OCI-LY7 (cell line): ENCODE measurements around the gene SHF. TPM values are rescaled to one million over a fixed set of nuclear protein-coding genes. Genes with fewer than 3 reads are reported as not detected.

Source experiments
- BruUV-seq: library from RNA; stranded (reverse); fragments of 400-500 nt; replicated peaks from 2 replicates; lab custom pipeline; 2021; lab: Mats Ljungman, UMichigan
- CTCF ChIA-PET: fragments of 300-600 bp; sonication (Branson Sonifier 250); formaldehyde crosslinking; loops from one replicate; lab custom pipeline; 2022; ENCODE audit warnings: antibody characterized with exemption; ENCODE audit not compliant: unreplicated experiment; lab: Charles Lee
- POLR2A ChIA-PET: fragments of 300-600 bp; sonication (Branson Sonifier 250); formaldehyde crosslinking; loops from one replicate; lab custom pipeline; 2022; ENCODE audit warnings: antibody characterized with exemption; lab: Charles Lee
- DNase-seq: peaks from one replicate; pipeline ENCODE4 v3.0.0-alpha.2; 2015; ENCODE audit warnings: low spot score
- H2AFZ ChIP-seq: fragments of 200-600 bp; sonication (generic), shearing (Covaris generic); 2 replicates; pipeline ENCODE4 v1.6.1; 2014; ENCODE audit warnings: mild to moderate bottlenecking, antibody characterized with exemption, low read length, moderate library complexity
- H3K27ac ChIP-seq: fragments of 200-600 bp; sonication (generic); 2 replicates; pipeline ENCODE4 v1.5.1; 2014; ENCODE audit warnings: mixed run types, low read depth, mild to moderate bottlenecking, moderate library complexity, low read length, inconsistent platforms; ENCODE audit not compliant: poor library complexity, severe bottlenecking
- H3K36me3 ChIP-seq: fragments of 200-600 bp; sonication (generic); 2 replicates; pipeline ENCODE4 v1.6.1; 2014; ENCODE audit warnings: mild to moderate bottlenecking, antibody characterized with exemption, low read length, moderate library complexity, mixed read lengths; ENCODE audit not compliant: insufficient read depth
- H3K4me1 ChIP-seq: fragments of 200-600 bp; sonication (generic); 2 replicates; pipeline ENCODE4 v1.5.1; 2014; ENCODE audit warnings: mild to moderate bottlenecking, low read length; ENCODE audit not compliant: insufficient read depth, poor library complexity, severe bottlenecking
- H3K4me2 ChIP-seq: fragments of 200-600 bp; sonication (generic); 2 replicates; pipeline ENCODE4 v1.6.1; 2014; ENCODE audit warnings: mild to moderate bottlenecking, low read length
- H3K4me3 ChIP-seq: fragments of 200-600 bp; sonication (generic); 2 replicates; pipeline ENCODE4 v1.5.1; 2014; ENCODE audit warnings: mild to moderate bottlenecking, low read depth, low read length; ENCODE audit not compliant: poor library complexity, severe bottlenecking
- H3K79me2 ChIP-seq: fragments of 200-600 bp; sonication (generic); 2 replicates; pipeline ENCODE4 v1.6.1; 2016; ENCODE audit warnings: low read depth, mild to moderate bottlenecking, low read length, moderate library complexity, mixed read lengths; ENCODE audit not compliant: insufficient read depth
- H3K9me2 ChIP-seq: fragments of 200-600 bp; sonication (generic); 2 replicates; pipeline ENCODE4 v1.6.1; 2016; ENCODE audit warnings: mild to moderate bottlenecking, low read length, mixed read lengths; ENCODE audit not compliant: insufficient read depth
- H3K9me3 ChIP-seq: fragments of 200-600 bp; sonication (generic); 2 replicates; pipeline ENCODE4 v1.6.1; 2014; ENCODE audit warnings: mild to moderate bottlenecking, mixed run types, low read length, mixed read lengths
- H4K20me1 ChIP-seq: fragments of 200-600 bp; sonication (generic); 2 replicates; pipeline ENCODE4 v1.6.1; 2014; ENCODE audit warnings: mild to moderate bottlenecking, antibody characterized with exemption, low read length, moderate library complexity, mixed read lengths; ENCODE audit not compliant: insufficient read depth
- EZH2phosphoT487 ChIP-seq: fragments of 200-600 bp; sonication (generic); IDR thresholded peaks from 2 replicates; pipeline ENCODE4 v1.6.1; 2018; ENCODE audit warnings: low read depth, borderline replicate concordance, mild to moderate bottlenecking, mixed run types, antibody characterized with exemption, low read length, moderate library complexity, mixed read lengths
- intact Hi-C: fragments of 100-400 bp; cut with micrococcal nuclease; formaldehyde crosslinking; loops from one replicate; pipeline ENCODE4 v1.10.0; 2022; ENCODE audit not compliant: unreplicated experiment
- total RNA-seq, 2 experiments: library from RNA; depleted of rRNA in 1 of 2; stranded (reverse); fragments of >200 nt in 1 of 2; shearing (Covaris generic) in 1 of 2; gene quantifications; 2 replicates each; pipeline ENCODE4 v1.2.3, GENCODE V29; 2014 to 2022
- TF ChIP-seq, protein P1 (sequence below): fragments of 200-600 bp; sonication (generic); conservative IDR thresholded peaks from 2 replicates; pipeline ENCODE4 v1.5.1; 2014; ENCODE audit warnings: mild to moderate bottlenecking, antibody characterized with exemption, low read length, moderate library complexity, mixed read lengths

SHF gene
- total RNA-seq, 2 experiments from 2014 or later = 2.5 to 5.7 TPM

DNA sequence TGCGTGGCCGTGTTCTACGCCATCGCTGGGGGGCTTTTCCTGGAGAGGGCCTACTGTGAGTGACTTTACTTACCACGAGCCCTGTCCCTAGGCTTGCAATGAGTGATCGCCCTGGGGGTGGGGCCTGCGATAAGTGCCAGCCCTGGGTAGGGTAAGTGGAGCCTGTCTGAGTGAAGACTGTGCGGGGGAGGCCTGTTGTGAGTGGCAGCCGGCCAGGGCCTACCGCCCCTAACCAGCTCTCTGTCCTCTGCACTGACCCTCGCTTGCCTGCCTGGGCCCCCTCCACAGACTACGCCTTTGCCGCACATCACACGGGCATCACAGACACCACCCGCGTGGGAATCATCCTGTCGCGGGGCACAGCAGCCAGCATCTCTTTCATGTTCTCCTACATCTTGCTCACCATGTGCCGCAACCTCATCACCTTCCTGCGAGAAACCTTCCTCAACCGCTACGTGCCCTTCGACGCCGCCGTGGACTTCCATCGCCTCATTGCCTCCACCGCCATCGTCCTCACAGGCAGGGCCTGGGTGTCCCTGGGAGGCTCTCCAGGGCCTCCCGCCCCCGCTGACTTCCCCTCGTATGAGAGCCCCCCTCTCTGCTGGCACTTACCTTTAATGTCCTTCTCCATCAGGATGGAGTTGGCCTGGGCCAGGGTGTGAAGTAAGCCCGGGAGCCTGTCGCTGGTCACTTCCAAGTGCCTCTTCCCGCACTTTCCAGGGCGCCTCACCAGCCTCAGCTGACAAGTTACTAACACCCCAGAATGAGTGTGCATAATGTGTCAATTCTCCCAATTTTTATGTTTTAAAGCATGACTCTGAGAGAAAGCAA, 35.6 kb downstream of the SHF start:
- no peak overlapping the region for H2AFZ ChIP-seq

GRCh38 chr15:45150997-45151396, 36.8 kb downstream of the SHF start:
- no peaks in the 10 kb centered on the region for H3K4me1 ChIP-seq
- no peak overlapping the region for H3K27ac ChIP-seq
- H4K20me1 ChIP-seq = no peaks in the 10 kb centered on the region
- CTCF ChIA-PET = interaction anchor here (0.6 kb wide), 2 partner anchors 70 to 229 kb away, joined by 3 to 4 read pairs; no protein-coding TSS in a partner anchor
- no peak overlapping the region for H3K4me2 ChIP-seq
- no TSS peak for BruUV-seq
- POLR2A ChIA-PET = no interaction called here
- TF ChIP-seq, protein P1, sequence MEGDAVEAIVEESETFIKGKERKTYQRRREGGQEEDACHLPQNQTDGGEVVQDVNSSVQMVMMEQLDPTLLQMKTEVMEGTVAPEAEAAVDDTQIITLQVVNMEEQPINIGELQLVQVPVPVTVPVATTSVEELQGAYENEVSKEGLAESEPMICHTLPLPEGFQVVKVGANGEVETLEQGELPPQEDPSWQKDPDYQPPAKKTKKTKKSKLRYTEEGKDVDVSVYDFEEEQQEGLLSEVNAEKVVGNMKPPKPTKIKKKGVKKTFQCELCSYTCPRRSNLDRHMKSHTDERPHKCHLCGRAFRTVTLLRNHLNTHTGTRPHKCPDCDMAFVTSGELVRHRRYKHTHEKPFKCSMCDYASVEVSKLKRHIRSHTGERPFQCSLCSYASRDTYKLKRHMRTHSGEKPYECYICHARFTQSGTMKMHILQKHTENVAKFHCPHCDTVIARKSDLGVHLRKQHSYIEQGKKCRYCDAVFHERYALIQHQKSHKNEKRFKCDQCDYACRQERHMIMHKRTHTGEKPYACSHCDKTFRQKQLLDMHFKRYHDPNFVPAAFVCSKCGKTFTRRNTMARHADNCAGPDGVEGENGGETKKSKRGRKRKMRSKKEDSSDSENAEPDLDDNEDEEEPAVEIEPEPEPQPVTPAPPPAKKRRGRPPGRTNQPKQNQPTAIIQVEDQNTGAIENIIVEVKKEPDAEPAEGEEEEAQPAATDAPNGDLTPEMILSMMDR = no peak
- no peak for TF ChIP-seq EZH2phosphoT487
- H3K9me2 ChIP-seq = no peaks in the 10 kb centered on the region
- H3K9me3 ChIP-seq = no peaks in the 10 kb centered on the region
- intact Hi-C loops = no loop called here
- no peaks in the 10 kb centered on the region for H3K36me3 ChIP-seq
- H2AFZ ChIP-seq = no peak overlapping the region
- H3K79me2 ChIP-seq = no peaks in the 10 kb centered on the region
- H3K4me3 ChIP-seq = no peak overlapping the region
- DNase-seq = no peak

More for the DNA sequence above, 35.6 kb downstream of the SHF start:
- Histone ChIP-seq H3K36me3 (no peaks in the 10 kb centered on the region), H3K4me2 (no peak overlapping the region), H4K20me1 (no peaks in the 10 kb centered on the region), H3K4me3 (no peak overlapping the region), H3K9me3 (no peaks in the 10 kb centered on the region), H3K4me1 (no peaks in the 10 kb centered on the region), H3K9me2 (no peaks in the 10 kb centered on the region), H3K79me2 (no peaks in the 10 kb centered on the region), H3K27ac (no peak overlapping the region)
- BruUV-seq = no TSS peak
- intact Hi-C loops = no loop called here
- no peak for DNase-seq
- CTCF ChIA-PET = no interaction called here
- POLR2A ChIA-PET = interaction anchor here (0.6 to 0.7 kb wide), 2 partner anchors 42 to 186 kb away, joined by 3 to 6 read pairs; no protein-coding TSS in a partner anchor
- TF ChIP-seq, protein P1 = no peak

- ChIA-PET CTCF (interaction anchor here (0.6 kb wide), 2 partner anchors 70 to 230 kb away, joined by 3 to 4 read pairs; no protein-coding TSS in a partner anchor), POLR2A (interaction anchor here (0.8 to 1.0 kb wide), 2 partner anchors 8 to 11 kb away, joined by 3 to 4 read pairs; no protein-coding TSS in a partner anchor)
- H3K9me2 ChIP-seq = no peaks in the 10 kb centered on the region
- intact Hi-C loops = no loop called here
- H4K20me1 ChIP-seq = no peaks in the 10 kb centered on the region
- no peaks in the 10 kb centered on the region for H3K36me3 ChIP-seq
- H2AFZ ChIP-seq = no peak overlapping the region
- DNase-seq = no peak
- no peaks in the 10 kb centered on the region for H3K4me1 ChIP-seq
- no peaks in the 10 kb centered on the region for H3K9me3 ChIP-seq
- BruUV-seq = no TSS peak
- no peaks in the 10 kb centered on the region for H3K79me2 ChIP-seq
- H3K27ac ChIP-seq = no peak overlapping the region
- TF ChIP-seq, protein P1 = no peak
- no peak for TF ChIP-seq EZH2phosphoT487
- H3K4me3 ChIP-seq = no peak overlapping the region
- H3K4me2 ChIP-seq = no peak overlapping the region
Measured at GRCh38 chr15:45150481-45150880, 37.3 kb downstream of the SHF start.
